GM12878 (cell line): ENCODE data around the gene COX6A1. TPM values are rescaled to one million over a fixed set of nuclear protein-coding genes. Genes with fewer than 3 reads are reported as not detected.

Experiments
- ASH2L ChIP-seq: fragments of 300-600, 200-600 bp; sonication (generic); IDR thresholded peaks from 2 replicates; pipeline ENCODE4 v1.6.1; 2017; ENCODE audit warnings: low read depth, mild to moderate bottlenecking, borderline replicate concordance
- BCL3 ChIP-seq: IDR thresholded peaks from 2 replicates; pipeline ENCODE4 v1.6.1; 2011; ENCODE audit warnings: borderline replicate concordance, low read depth, mild to moderate bottlenecking, moderate library complexity, low read length; ENCODE audit not compliant: insufficient read depth, poor library complexity, severe bottlenecking
- BRCA1 ChIP-seq: IDR thresholded peaks from 2 replicates; pipeline ENCODE4 v1.6.1; 2011; ENCODE audit warnings: low read depth, low read length, improper control_type of control experiment
- CHD1 ChIP-seq: IDR thresholded peaks from 2 replicates; pipeline ENCODE4 v1.6.1; 2012; ENCODE audit warnings: low read depth, low read length, improper control_type of control experiment
- CHD2 ChIP-seq: IDR thresholded peaks from 2 replicates; pipeline ENCODE4 v1.6.1; 2011; ENCODE audit warnings: low read depth, low read length, improper control_type of control experiment, borderline replicate concordance
- CREM ChIP-seq: IDR thresholded peaks from 2 replicates; pipeline ENCODE4 v1.6.1; 2014; ENCODE audit warnings: antibody characterized with exemption, low read depth
- DPF2 ChIP-seq: fragments of 450-650 bp; IDR thresholded peaks from 2 replicates; pipeline ENCODE4 v1.6.1; 2017; ENCODE audit warnings: mild to moderate bottlenecking
- FOXK2 ChIP-seq: fragments of 450-650 bp; IDR thresholded peaks from 2 replicates; pipeline ENCODE4 v1.6.1; 2017; ENCODE audit warnings: mild to moderate bottlenecking, moderate library complexity
- GABPA ChIP-seq: IDR thresholded peaks from 2 replicates; pipeline ENCODE4 v1.6.1; 2014; ENCODE audit warnings: antibody characterized with exemption, low read depth, mild to moderate bottlenecking, inconsistent platforms
- GATAD2B ChIP-seq: fragments of 450-650 bp; conservative IDR thresholded peaks from 2 replicates; pipeline ENCODE4 v1.6.1; 2017; ENCODE audit warnings: low read depth, mild to moderate bottlenecking, moderate library complexity
- IRF4 ChIP-seq: IDR thresholded peaks from 2 replicates; pipeline ENCODE4 v1.6.1; 2011; ENCODE audit warnings: low read depth, low read length
- MTA2 ChIP-seq: fragments of 450-650 bp; IDR thresholded peaks from 2 replicates; pipeline ENCODE4 v1.6.1; 2016; ENCODE audit warnings: low read depth, mild to moderate bottlenecking, moderate library complexity
- NR2C1 ChIP-seq: fragments of 450-650 bp; IDR thresholded peaks from 2 replicates; pipeline ENCODE4 v1.6.1; 2017; ENCODE audit warnings: antibody characterized with exemption, mild to moderate bottlenecking, moderate library complexity
- POLR2A ChIP-seq: IDR thresholded peaks from 2 replicates; pipeline ENCODE4 v1.6.1; 2011; ENCODE audit warnings: low read depth, mild to moderate bottlenecking, low read length
- POU2F2 ChIP-seq: IDR thresholded peaks from 3 replicates; pipeline ENCODE4 v1.6.1; 2011; ENCODE audit warnings: low read depth, mild to moderate bottlenecking, low read length, borderline replicate concordance
- SIX5 ChIP-seq: IDR thresholded peaks from 2 replicates; pipeline ENCODE4 v1.6.1; 2011; ENCODE audit warnings: mild to moderate bottlenecking, low read depth, low read length, moderate library complexity; ENCODE audit not compliant: severe bottlenecking
- SMAD5 ChIP-seq: IDR thresholded peaks from 2 replicates; pipeline ENCODE4 v1.6.1; 2016; ENCODE audit warnings: antibody characterized with exemption, low read depth
- SPI1 ChIP-seq: IDR thresholded peaks from 2 replicates; pipeline ENCODE4 v1.6.1; 2011; ENCODE audit warnings: low read depth, mild to moderate bottlenecking, low read length, moderate library complexity, borderline replicate concordance; ENCODE audit not compliant: insufficient read depth
- STAT1 ChIP-seq: fragments of 450-650 bp; conservative IDR thresholded peaks from 2 replicates; pipeline ENCODE4 v1.6.1; 2014; ENCODE audit warnings: antibody characterized with exemption, mild to moderate bottlenecking
- SUZ12 ChIP-seq: fragments of 200-600 bp; sonication (generic); IDR thresholded peaks from one replicate; pipeline ENCODE4 v1.6.1; 2018; ENCODE audit warnings: antibody characterized with exemption, mild to moderate bottlenecking; ENCODE audit not compliant: unreplicated experiment
- TAF1 ChIP-seq: IDR thresholded peaks from 2 replicates; pipeline ENCODE4 v1.6.1; 2011; ENCODE audit warnings: mild to moderate bottlenecking, low read depth, low read length, borderline replicate concordance
- TBL1XR1 ChIP-seq: IDR thresholded peaks from 2 replicates; pipeline ENCODE4 v1.6.1; 2012; ENCODE audit warnings: low read depth, low read length, improper control_type of control experiment
- WRNIP1 ChIP-seq: IDR thresholded peaks from 2 replicates; pipeline ENCODE4 v1.6.1; 2011; ENCODE audit warnings: low read depth, low read length, improper control_type of control experiment, borderline replicate concordance
- YY1 ChIP-seq: IDR thresholded peaks from 2 replicates; pipeline ENCODE4 v1.6.1; 2011; ENCODE audit warnings: low read depth, mild to moderate bottlenecking, low read length
- ZBTB40 ChIP-seq: fragments of 450-650 bp; IDR thresholded peaks from 2 replicates; pipeline ENCODE4 v1.6.1; 2016; ENCODE audit warnings: mild to moderate bottlenecking, moderate library complexity, borderline replicate concordance
- ZNF274 ChIP-seq: IDR thresholded peaks from one replicate; pipeline ENCODE4 v1.8.0; 2011; ENCODE audit not compliant: insufficient read length, insufficient read depth
- ZNF622 ChIP-seq: fragments of 450-650 bp; IDR thresholded peaks from 2 replicates; pipeline ENCODE4 v1.6.1; 2017; ENCODE audit warnings: mild to moderate bottlenecking, inconsistent platforms
- polyA plus RNA-seq, 11 experiments: library from polyadenylated mRNA; depleted of rRNA in 4 of 11; unstranded in 6 of 11; stranded (reverse) in 5 of 11; fragments of >200 nt; fragmentation: Nextera tagmentation in 4 of 11; fragmentation: Illumina TruSeq in 1 of 11; extraction: Ambion mirVana in 4 of 11; extraction: Trizol in 1 of 11; gene quantifications; 1 replicate in 1 of 11; 2 replicates in 10 of 11; pipeline versions ENCODE4 v1.2.1 to v1.2.3, GENCODE V29; 2011 to 2016; ENCODE audit warnings: inconsistent platforms in 2 of 11, missing spikeins in 2 of 11, low read depth in 1 of 11
- total RNA-seq, 4 experiments: library from RNA; depleted of rRNA in 3 of 4; stranded (reverse); fragments of >200 nt in 3 of 4; fragmentation: Illumina TruSeq in 1 of 4; extraction: Trizol in 1 of 4; gene quantifications; 2 replicates each; pipeline versions ENCODE4 v1.2.1 to v1.2.3, GENCODE V29; 2013 to 2021

The COX6A1 gene
- total and polyA plus RNA-seq, 10 of the 15 experiments (the other 5 are each of a cell fraction or from before 2014, with no cell fraction given), result 408 to 2,723 (median 1,019) TPM

GRCh38 chr12:120445911-120446843 is 8.3 kb downstream of the COX6A1 start, which contains the start of the genes GATC and TRIAP1 (continued):
- 0 out of 2 replicates have a peak, but pooled peaks have one; percentile 5 for TF ChIP-seq SPI1
- peak; percentile 50; the same call in 1 of the 2 replicates for TF ChIP-seq ZBTB40
- TF ChIP-seq TAF1, result peak; percentile 85; the same call in 1 of the 2 replicates
- peak; percentile 79 for TF ChIP-seq BCL3
- TF ChIP-seq NR2C1, result peak; percentile 49
- peak; percentile 92 for TF ChIP-seq SMAD5
- TF ChIP-seq CREM, result peak; percentile 100
- TF ChIP-seq SUZ12, result no peak
- no peak for TF ChIP-seq MTA2
- no peak for TF ChIP-seq ZNF274
- no peak for TF ChIP-seq TBL1XR1
- no peak; the same call in 1 of the 2 replicates for TF ChIP-seq WRNIP1
- peak; percentile 97 for TF ChIP-seq POLR2A
- TF ChIP-seq YY1, result peak; percentile 96
- peak; percentile 63 for TF ChIP-seq FOXK2
- TF ChIP-seq ZNF622, result no peak
- peak; percentile 86 for TF ChIP-seq DPF2
- peak; percentile 38; the same call in 1 of the 2 replicates for TF ChIP-seq ASH2L
- no peak for TF ChIP-seq BRCA1
- no peak; the same call in 1 of the 2 replicates for TF ChIP-seq STAT1
- TF ChIP-seq CHD1, result peak; percentile 77; the same call in 1 of the 2 replicates
- TF ChIP-seq IRF4, result peak; percentile 16; the same call in 1 of the 2 replicates
- peak; percentile 89 for TF ChIP-seq CHD2
- peak; percentile 95 for TF ChIP-seq GATAD2B
- no peak; the same call in 1 of the 3 replicates for TF ChIP-seq POU2F2
- peak; percentile 67 for TF ChIP-seq SIX5
- no peak for TF ChIP-seq GABPA
